ENCODE measurements around the gene WNK4. TPM values are rescaled to one million over a fixed set of nuclear protein-coding genes. Genes with fewer than 3 reads are reported as not detected.
A peak's percentile ranks its signal among the peaks of the same experiment; 100 is the strongest.

The WNK4 gene
- total and polyA plus RNA-seq, 9 of the 15 experiments (the other 6 are each of a cell fraction or from before 2014, with no cell fraction given) = 0.32 to 25.8 (median 4.5) TPM

- in situ Hi-C loops (cut with MboI) = no loop called here
- DNase-seq (ENCODE audit: extremely low read depth in 1 of 4, low spot score in 3 of 4) (no peak), FAIRE-seq (peak; percentile 29), ATAC-seq (no peak)
- no TSS peak for BruUV-seq (replicated peaks)
- H3K4me2 ChIP-seq (ENCODE audit: insufficient read depth, low read length) = peak overlapping the region; percentile 30; the same call in 1 of the 2 replicates
- peaks cover 11 to 14% of the 10 kb centered on the region in 2 experiments; a peak in 3 of 5 replicates for H3K4me1 ChIP-seq (replicated peaks in 1 of 2; ENCODE audit: control insufficient read depth in 2 of 2, insufficient read depth in 2 of 2, low read length in 2 of 2)
- ChIA-PET POLR2A (interaction anchor here (1.4 to 1.6 kb wide), 2 partner anchors 16 to 50 kb away, joined by 3 read pairs; no protein-coding TSS in a partner anchor), CTCF (ENCODE audit: low intra/inter-chr PET ratio) (no interaction called here)
- H3K4me3 ChIP-seq = no peak overlapping the region
- TF ChIP-seq MXI1 (IDR thresholded peaks at IDR 0.05; ENCODE audit: low read depth, low read length) (no peak), HMBOX1 (IDR thresholded peaks at IDR 0.05) (0 out of 2 replicates have a peak, but pooled peaks have one; percentile 31), SPI1 (IDR thresholded peaks at IDR 0.05; ENCODE audit: borderline replicate concordance, low read depth, low read length) (peak; percentile 57; the same call in 1 of the 2 replicates), CBX2 (IDR thresholded peaks at IDR 0.05; ENCODE audit: insufficient read depth, low read length, poor library complexity, severe bottlenecking) (no peak)
- TF ChIP-seq, protein P1, sequence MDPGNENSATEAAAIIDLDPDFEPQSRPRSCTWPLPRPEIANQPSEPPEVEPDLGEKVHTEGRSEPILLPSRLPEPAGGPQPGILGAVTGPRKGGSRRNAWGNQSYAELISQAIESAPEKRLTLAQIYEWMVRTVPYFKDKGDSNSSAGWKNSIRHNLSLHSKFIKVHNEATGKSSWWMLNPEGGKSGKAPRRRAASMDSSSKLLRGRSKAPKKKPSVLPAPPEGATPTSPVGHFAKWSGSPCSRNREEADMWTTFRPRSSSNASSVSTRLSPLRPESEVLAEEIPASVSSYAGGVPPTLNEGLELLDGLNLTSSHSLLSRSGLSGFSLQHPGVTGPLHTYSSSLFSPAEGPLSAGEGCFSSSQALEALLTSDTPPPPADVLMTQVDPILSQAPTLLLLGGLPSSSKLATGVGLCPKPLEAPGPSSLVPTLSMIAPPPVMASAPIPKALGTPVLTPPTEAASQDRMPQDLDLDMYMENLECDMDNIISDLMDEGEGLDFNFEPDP (CRISPR knock-in tag; IDR thresholded peaks at IDR 0.05) = no peak
- TF ChIP-seq, protein P2, sequence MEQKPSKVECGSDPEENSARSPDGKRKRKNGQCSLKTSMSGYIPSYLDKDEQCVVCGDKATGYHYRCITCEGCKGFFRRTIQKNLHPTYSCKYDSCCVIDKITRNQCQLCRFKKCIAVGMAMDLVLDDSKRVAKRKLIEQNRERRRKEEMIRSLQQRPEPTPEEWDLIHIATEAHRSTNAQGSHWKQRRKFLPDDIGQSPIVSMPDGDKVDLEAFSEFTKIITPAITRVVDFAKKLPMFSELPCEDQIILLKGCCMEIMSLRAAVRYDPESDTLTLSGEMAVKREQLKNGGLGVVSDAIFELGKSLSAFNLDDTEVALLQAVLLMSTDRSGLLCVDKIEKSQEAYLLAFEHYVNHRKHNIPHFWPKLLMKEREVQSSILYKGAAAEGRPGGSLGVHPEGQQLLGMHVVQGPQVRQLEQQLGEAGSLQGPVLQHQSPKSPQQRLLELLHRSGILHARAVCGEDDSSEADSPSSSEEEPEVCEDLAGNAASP (IDR thresholded peaks at IDR 0.05) = no peak
- no peak overlapping the region for H3K27ac ChIP-seq (ENCODE audit: extremely low read depth, low read depth, low read length)
- H3K9me1 ChIP-seq (ENCODE audit: control insufficient read depth, insufficient read depth, low read length) = no peaks in the 10 kb centered on the region
- H3K9me3 ChIP-seq (replicated peaks; ENCODE audit: control insufficient read depth, insufficient read depth, low read depth, low read length) = no peaks in the 10 kb centered on the region
- no peaks in the 10 kb centered on the region for H3K27me3 ChIP-seq (ENCODE audit: control insufficient read depth in 2 of 2, insufficient read depth in 2 of 2, low read length in 2 of 2)
- no peak overlapping the region for H3K9ac ChIP-seq (ENCODE audit: insufficient read depth in 1 of 2, low read depth in 2 of 2, low read length in 2 of 2)
- no peaks in the 10 kb centered on the region for H4K20me1 ChIP-seq (replicated peaks; ENCODE audit: control insufficient read depth, insufficient read depth, low read length)
- peak overlapping the region; percentile 87 for H2AFZ ChIP-seq (ENCODE audit: low read depth, low read length)
- intact Hi-C loops (cut with micrococcal nuclease) = no loop called here
- H3K36me3 ChIP-seq (ENCODE audit: control insufficient read depth, insufficient read depth, low read length) = no peaks in the 10 kb centered on the region
- no peaks in the 10 kb centered on the region for H3K79me2 ChIP-seq (ENCODE audit: control insufficient read depth, insufficient read depth, low read length)
These were observed 12.9 kb upstream of the WNK4 start for GRCh38 chr17:42767512-42767911.

Measured in K562 (cell line).